Breast epithelium (tissue), 3 donors: ENCODE results near the gene CD8B2.

Source experiments
- POLR2A ChIP-seq: fragments of 450-650 bp; IDR thresholded peaks from one replicate; pipeline ENCODE4 v1.6.1; 2016; ENCODE audit warnings: antibody characterized with exemption, mild to moderate bottlenecking, moderate library complexity
- POLR2AphosphoS5 ChIP-seq, 3 donors: sonication (generic); formaldehyde crosslinking; IDR thresholded peaks; one replicate each; pipeline ENCODE4 v1.6.1; 2017; ENCODE audit warnings: antibody characterized with exemption in 3 of 3
- TF ChIP-seq, protein P1 (sequence below), 3 donors: fragments of 450-650 bp; IDR thresholded peaks; one replicate each; pipeline ENCODE4 v1.5.1; 2016 to 2017; ENCODE audit warnings: antibody characterized with exemption in 3 of 3, mild to moderate bottlenecking in 3 of 3, moderate library complexity in 3 of 3

DNA sequence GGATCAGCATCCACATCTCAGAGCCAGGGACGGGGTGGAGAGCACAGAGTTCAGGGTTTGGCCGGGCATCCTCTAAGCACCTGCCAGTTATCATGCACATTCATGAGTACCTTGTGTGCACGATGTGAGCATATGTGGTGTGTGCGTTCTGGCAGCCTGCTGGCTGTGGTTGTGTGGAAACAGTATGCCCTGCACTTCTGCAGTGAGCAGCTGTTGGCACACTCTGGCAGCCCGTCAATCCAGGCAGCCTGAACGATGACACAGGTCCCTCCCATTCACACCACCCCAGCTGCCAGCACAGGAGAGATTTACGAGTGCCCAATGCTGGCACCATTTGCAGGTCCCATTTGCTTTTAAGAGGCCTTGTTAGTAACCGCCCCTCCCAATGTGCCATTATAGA is 74.2 kb downstream of the CD8B2 start:
- TF ChIP-seq, protein P1, sequence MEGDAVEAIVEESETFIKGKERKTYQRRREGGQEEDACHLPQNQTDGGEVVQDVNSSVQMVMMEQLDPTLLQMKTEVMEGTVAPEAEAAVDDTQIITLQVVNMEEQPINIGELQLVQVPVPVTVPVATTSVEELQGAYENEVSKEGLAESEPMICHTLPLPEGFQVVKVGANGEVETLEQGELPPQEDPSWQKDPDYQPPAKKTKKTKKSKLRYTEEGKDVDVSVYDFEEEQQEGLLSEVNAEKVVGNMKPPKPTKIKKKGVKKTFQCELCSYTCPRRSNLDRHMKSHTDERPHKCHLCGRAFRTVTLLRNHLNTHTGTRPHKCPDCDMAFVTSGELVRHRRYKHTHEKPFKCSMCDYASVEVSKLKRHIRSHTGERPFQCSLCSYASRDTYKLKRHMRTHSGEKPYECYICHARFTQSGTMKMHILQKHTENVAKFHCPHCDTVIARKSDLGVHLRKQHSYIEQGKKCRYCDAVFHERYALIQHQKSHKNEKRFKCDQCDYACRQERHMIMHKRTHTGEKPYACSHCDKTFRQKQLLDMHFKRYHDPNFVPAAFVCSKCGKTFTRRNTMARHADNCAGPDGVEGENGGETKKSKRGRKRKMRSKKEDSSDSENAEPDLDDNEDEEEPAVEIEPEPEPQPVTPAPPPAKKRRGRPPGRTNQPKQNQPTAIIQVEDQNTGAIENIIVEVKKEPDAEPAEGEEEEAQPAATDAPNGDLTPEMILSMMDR (IDR thresholded peaks at IDR 0.05) = no peak
- no peak for TF ChIP-seq POLR2AphosphoS5 (IDR thresholded peaks at IDR 0.05)
- no peak for TF ChIP-seq POLR2A
